OCI-LY1 (cell line): ENCODE data around the gene GCDH.
A peak's percentile ranks its signal among the peaks of the same experiment; 100 is the strongest.

Source experiments
- H2AFZ ChIP-seq: fragments of 200-600 bp; sonication (generic), shearing (Covaris generic); 2 replicates; pipeline ENCODE4 v1.6.0; 2014; ENCODE audit warnings: antibody characterized with exemption, mild to moderate bottlenecking, low read length
- H3F3A ChIP-seq: fragments of 200-600 bp; sonication (generic), shearing (Covaris generic); 2 replicates; pipeline ENCODE4 v1.6.0; 2014; ENCODE audit warnings: mild to moderate bottlenecking, antibody characterized with exemption, low read length, moderate library complexity; ENCODE audit not compliant: insufficient read depth
- H3K27ac ChIP-seq: fragments of 200-600 bp; sonication (generic); 2 replicates; pipeline ENCODE4 v1.5.1; 2014; ENCODE audit warnings: low read length, mixed run types, mild to moderate bottlenecking, low read depth; ENCODE audit not compliant: poor library complexity, severe bottlenecking
- H3K27me3 ChIP-seq: fragments of 200-600 bp; sonication (generic); 2 replicates; pipeline ENCODE4 v1.6.0; 2014; ENCODE audit warnings: antibody characterized with exemption, mild to moderate bottlenecking, low read length, moderate library complexity; ENCODE audit not compliant: insufficient read depth
- H3K36me3 ChIP-seq: fragments of 200-600 bp; sonication (generic); 2 replicates; pipeline ENCODE4 v1.6.1; 2014; ENCODE audit warnings: mild to moderate bottlenecking, antibody characterized with exemption, low read length, moderate library complexity, mixed read lengths; ENCODE audit not compliant: insufficient read depth
- H3K4me1 ChIP-seq: fragments of 200-600 bp; sonication (generic); 2 replicates; pipeline ENCODE4 v1.5.1; 2014; ENCODE audit warnings: mild to moderate bottlenecking, low read length, moderate library complexity; ENCODE audit not compliant: insufficient read depth, severe bottlenecking
- H3K4me2 ChIP-seq: fragments of 200-600 bp; sonication (generic), shearing (Covaris generic); 2 replicates; pipeline ENCODE4 v1.6.1; 2014; ENCODE audit warnings: low read length
- H3K4me3 ChIP-seq: fragments of 200-600 bp; sonication (generic); 2 replicates; pipeline ENCODE4 v1.5.1; 2014; ENCODE audit warnings: low read length, low read depth, mild to moderate bottlenecking, mixed read lengths; ENCODE audit not compliant: poor library complexity, severe bottlenecking
- H3K79me2 ChIP-seq: fragments of 200-600 bp; shearing (Covaris generic); 2 replicates; pipeline ENCODE4 v1.6.1; 2016; ENCODE audit warnings: mixed run types, low read length, mixed read lengths; ENCODE audit not compliant: insufficient read depth
- H3K9ac ChIP-seq: fragments of 200-600 bp; sonication (generic), shearing (Covaris generic); 2 replicates; pipeline ENCODE4 v1.6.1; 2014; ENCODE audit warnings: mild to moderate bottlenecking, low read length, mixed read lengths
- H3K9me2 ChIP-seq: fragments of 200-600 bp; sonication (generic), shearing (Covaris generic); 2 replicates; pipeline ENCODE4 v1.6.1; 2014; ENCODE audit warnings: low read depth, mild to moderate bottlenecking, low read length, mixed read lengths
- H3K9me3 ChIP-seq: fragments of 200-600 bp; shearing (Covaris generic); 2 replicates; pipeline ENCODE4 v1.6.1; 2014; ENCODE audit warnings: low read length, mixed read lengths
- H4K20me1 ChIP-seq: fragments of 200-600 bp; sonication (generic), shearing (Covaris generic); 2 replicates; pipeline ENCODE4 v1.6.0; 2016; ENCODE audit warnings: mild to moderate bottlenecking, low read length; ENCODE audit not compliant: insufficient read depth
- CTCF ChIP-seq: fragments of 200-600 bp; sonication (generic), shearing (Covaris generic); IDR thresholded peaks from 2 replicates; pipeline ENCODE4 v1.5.1; 2017; ENCODE audit warnings: mild to moderate bottlenecking, antibody characterized with exemption, low read length, moderate library complexity, mixed read lengths
- EZH2 ChIP-seq: fragments of 200-600 bp; sonication (generic), shearing (Covaris generic); IDR thresholded peaks from 2 replicates; pipeline ENCODE4 v1.8.0; 2017; ENCODE audit warnings: borderline replicate concordance, mixed run types, mild to moderate bottlenecking, antibody characterized with exemption, low read length, moderate library complexity, mixed read lengths

Gene GCDH

GRCh38 chr19:12881172-12881808 is 9.7 kb upstream of the GCDH start, which contains the start of gene DNASE2:
DNASE2 (minus strand) TSS chr19:12881449; CDS start chr19:12881375, 74 bp downstream.
- peaks cover 32% of the 10 kb centered on the region for H3K4me1 ChIP-seq
- peak within 1 kb of the TSS; percentile 58 for H3K27ac ChIP-seq
- H3K9me2 ChIP-seq, result no peaks in the 10 kb centered on the region
- H3K36me3 ChIP-seq, result peaks cover 10% of the 10 kb centered on the region
- peak within 1 kb of the TSS; percentile 82 for H3K9ac ChIP-seq
- peak within 1 kb of the TSS; percentile 73 for H3K4me2 ChIP-seq
- no peaks in the 10 kb centered on the region for H3K79me2 ChIP-seq
- H3K27me3 ChIP-seq, result no peaks in the 10 kb centered on the region
- no peaks in the 10 kb centered on the region for H3F3A ChIP-seq
- H3K4me3 ChIP-seq, result peak within 1 kb of the TSS; percentile 88
- H3K9me3 ChIP-seq, result peaks cover 7% of the 10 kb centered on the region; the same call in 1 of the 2 replicates
- H2AFZ ChIP-seq, result no peak within 1 kb of the TSS
- TF ChIP-seq EZH2, result no peak
- no peak for TF ChIP-seq CTCF
- no peaks in the 10 kb centered on the region for H4K20me1 ChIP-seq

DNA sequence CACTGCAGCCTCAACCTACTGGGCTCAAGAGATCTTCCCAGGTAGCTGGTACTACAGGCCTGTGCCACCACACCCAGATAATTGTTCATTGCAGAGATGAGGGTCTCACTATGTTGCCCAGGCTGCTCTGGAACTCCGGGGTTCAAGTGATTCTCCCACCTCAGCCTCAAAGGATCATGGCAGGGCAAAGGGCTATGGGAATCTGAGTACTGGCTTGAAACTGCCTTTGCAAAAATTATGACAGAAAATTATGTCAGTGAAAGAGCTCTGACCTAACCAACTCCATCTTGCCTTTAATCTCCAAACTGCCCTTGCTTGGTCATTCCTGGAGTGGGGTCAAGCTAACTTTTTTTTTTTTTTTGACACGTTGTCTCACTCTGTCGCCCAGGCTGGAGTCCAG is 8.4 kb upstream of the GCDH start:
- no peak overlapping the region for H3K4me3 ChIP-seq
- H3K79me2 ChIP-seq, result no peaks in the 10 kb centered on the region
- H2AFZ ChIP-seq, result no peak overlapping the region
- H3K4me1 ChIP-seq, result peaks cover 32% of the 10 kb centered on the region
- no peaks in the 10 kb centered on the region for H3K9me2 ChIP-seq
- H3K4me2 ChIP-seq, result no peak overlapping the region
- no peak for TF ChIP-seq EZH2
- TF ChIP-seq CTCF, result no peak
- H3K27ac ChIP-seq, result no peak overlapping the region
- no peaks in the 10 kb centered on the region for H4K20me1 ChIP-seq
- H3K27me3 ChIP-seq, result no peaks in the 10 kb centered on the region
- H3F3A ChIP-seq, result no peaks in the 10 kb centered on the region
- H3K9ac ChIP-seq, result no peak overlapping the region
- H3K9me3 ChIP-seq, result peaks cover 7% of the 10 kb centered on the region; the same call in 1 of the 2 replicates
- H3K36me3 ChIP-seq, result peaks cover 10% of the 10 kb centered on the region

DNA sequence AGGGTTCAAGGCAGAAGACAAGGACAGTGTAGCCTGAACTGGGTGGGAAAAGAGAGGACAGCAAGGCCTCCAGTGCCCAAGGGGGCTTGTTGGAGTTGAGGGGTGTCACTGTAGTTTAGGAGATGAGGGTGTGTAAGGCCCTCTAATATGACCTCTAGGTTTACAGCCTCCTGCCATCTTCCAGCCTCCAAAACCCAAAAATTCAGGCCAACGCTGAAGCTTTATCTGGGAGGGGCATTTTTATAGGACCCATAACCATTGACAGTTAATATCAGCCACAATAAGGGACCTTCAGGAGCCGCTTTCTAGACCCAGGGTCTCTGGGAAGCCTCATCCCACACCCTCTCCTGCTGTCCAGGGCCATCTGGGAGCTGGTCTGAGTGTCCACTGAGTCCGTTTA is 6.8 kb upstream of the GCDH start:
- Histone ChIP-seq H3K9me2 (no peaks in the 10 kb centered on the region), H3K27ac (no peak overlapping the region), H3K4me1 (peaks cover 32% of the 10 kb centered on the region), H4K20me1 (no peaks in the 10 kb centered on the region), H3K27me3 (no peaks in the 10 kb centered on the region), H3K79me2 (no peaks in the 10 kb centered on the region), H3K4me3 (no peak overlapping the region), H3K36me3 (no peaks in the 10 kb centered on the region; the same call in 1 of the 2 replicates), H3F3A (no peaks in the 10 kb centered on the region), H3K4me2 (no peak overlapping the region), H2AFZ (no peak overlapping the region), H3K9me3 (peaks cover 7% of the 10 kb centered on the region; the same call in 1 of the 2 replicates), H3K9ac (no peak overlapping the region)
- TF ChIP-seq EZH2 (no peak), CTCF (no peak)
